GM23248 (cell line): ENCODE data around the gene MARCO. TPM values are rescaled to one million over a fixed set of nuclear protein-coding genes. Genes with fewer than 3 reads are reported as not detected.

Experiments used
- DNase-seq: peaks from one replicate; pipeline ENCODE4 v3.0.0-alpha.2; 2015
- H2AFZ ChIP-seq: fragments of 200-600 bp; sonication (generic); 2 replicates; pipeline ENCODE4 v1.6.1; 2016; ENCODE audit warnings: antibody characterized with exemption
- H3F3A ChIP-seq: fragments of 200-600 bp; sonication (generic); 2 replicates; pipeline ENCODE4 v1.6.1; 2016; ENCODE audit warnings: mild to moderate bottlenecking, antibody characterized with exemption, mixed run types; ENCODE audit not compliant: insufficient read depth
- H3K27ac ChIP-seq: fragments of 200-600 bp; sonication (generic); 2 replicates; pipeline ENCODE4 v1.5.1; 2016; ENCODE audit warnings: mild to moderate bottlenecking
- H3K27me3 ChIP-seq: fragments of 200-600 bp; sonication (generic); replicated peaks from 2 replicates; pipeline ENCODE4 v1.6.1; 2016; ENCODE audit warnings: mild to moderate bottlenecking; ENCODE audit not compliant: insufficient read depth
- H3K36me3 ChIP-seq: fragments of 200-600 bp; sonication (generic); 2 replicates; pipeline ENCODE4 v1.6.1; 2016; ENCODE audit warnings: low read depth, mild to moderate bottlenecking
- H3K4me1 ChIP-seq: fragments of 200-600 bp; sonication (generic); 2 replicates; pipeline ENCODE4 v1.6.1; 2016; ENCODE audit warnings: mild to moderate bottlenecking; ENCODE audit not compliant: insufficient read depth
- H3K4me2 ChIP-seq: fragments of 200-600 bp; sonication (generic); one replicate; pipeline ENCODE4 v1.6.1; 2016; ENCODE audit warnings: mild to moderate bottlenecking; ENCODE audit not compliant: unreplicated experiment
- H3K4me3 ChIP-seq: fragments of 200-600 bp; sonication (generic); 2 replicates; pipeline ENCODE4 v1.5.1; 2016; ENCODE audit warnings: mild to moderate bottlenecking
- H3K79me2 ChIP-seq: fragments of 200-600 bp; sonication (generic); 2 replicates; pipeline ENCODE4 v1.6.1; 2016; ENCODE audit warnings: mild to moderate bottlenecking; ENCODE audit not compliant: insufficient read depth
- H3K9ac ChIP-seq: fragments of 200-600 bp; sonication (generic); 2 replicates; pipeline ENCODE4 v1.6.1; 2016; ENCODE audit warnings: mild to moderate bottlenecking
- H3K9me2 ChIP-seq: fragments of 200-600 bp; sonication (generic); 2 replicates; pipeline ENCODE4 v1.6.1; 2016; ENCODE audit warnings: mixed run types, mild to moderate bottlenecking, moderate library complexity; ENCODE audit not compliant: insufficient read depth
- H3K9me3 ChIP-seq: fragments of 200-600 bp; sonication (generic); one replicate; pipeline ENCODE4 v1.6.1; 2017; ENCODE audit warnings: low read depth
- H4K20me1 ChIP-seq: fragments of 200-600 bp; sonication (generic); 2 replicates; pipeline ENCODE4 v1.6.0; 2016; ENCODE audit not compliant: insufficient read depth
- EZH2 ChIP-seq: fragments of 200-600 bp; sonication (generic); IDR thresholded peaks from 2 replicates; pipeline ENCODE4 v1.6.1; 2018; ENCODE audit warnings: antibody characterized with exemption, mild to moderate bottlenecking; ENCODE audit not compliant: insufficient read depth, poor library complexity, severe bottlenecking
- EZH2phosphoT487 ChIP-seq: fragments of 200-600 bp; sonication (generic); IDR thresholded peaks from 2 replicates; pipeline ENCODE4 v1.6.1; 2018; ENCODE audit warnings: antibody characterized with exemption, moderate library complexity, mild to moderate bottlenecking, low read depth; ENCODE audit not compliant: insufficient read depth
- WGBS, 2 experiments: methylation state at CpG; one replicate each; pipeline ENCODE4 v1.1.6; 2015 to 2017; ENCODE audit warnings: low lambda C conversion rate in 2 of 2, low coverage in 1 of 2; ENCODE audit errors: missing lambda C conversion rate in 2 of 2; 5-methylcytosine and 5-hydroxymethylcytosine counted together
- in situ Hi-C: fragments of 300-500 bp; cut with MboI; formaldehyde crosslinking; loops from 2 replicates; pipeline ENCODE4 v1.15.0; 2020
- polyA plus RNA-seq: library from polyadenylated mRNA; unstranded; fragments of >200 nt; fragmentation: Nextera tagmentation; extraction: Ambion mirVana; gene quantifications from 2 replicates; pipeline ENCODE4 v1.2.1, GENCODE V29; 2016
- total RNA-seq: library from RNA; depleted of rRNA; stranded (reverse); fragments of >200 nt; shearing (Covaris generic); gene quantifications from 2 replicates; pipeline ENCODE4 v1.2.3, GENCODE V29; 2014

Gene MARCO
- total and polyA plus RNA-seq, 2 experiments from 2014 or later, result not detected

DNA sequence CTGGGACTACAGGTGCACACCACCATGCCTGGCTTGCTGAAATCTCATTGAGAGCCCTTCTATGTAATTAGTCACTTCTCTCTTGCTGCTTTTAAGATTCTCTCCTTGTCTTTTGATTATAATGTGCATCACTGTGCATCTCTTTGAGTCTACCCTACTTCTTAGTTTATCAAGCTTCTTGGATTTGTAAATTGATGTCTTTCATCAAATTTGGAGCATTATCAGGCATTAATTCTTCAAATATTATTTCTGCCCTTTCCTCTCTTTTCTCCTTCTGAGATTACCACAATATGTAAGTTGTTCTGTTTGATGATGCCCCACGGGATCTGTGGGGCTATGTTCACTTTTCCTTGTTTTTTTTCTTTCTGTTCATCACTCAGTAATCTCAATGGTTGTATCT lies 9.0 kb upstream of the MARCO start:
- 0% methylated on average over 1 of the region's 1 CpG for WGBS, 2 experiments
- Histone ChIP-seq H3K4me1 (no peaks in the 10 kb centered on the region), H3K79me2 (no peaks in the 10 kb centered on the region), H3K36me3 (no peaks in the 10 kb centered on the region), H3K9me2 (no peaks in the 10 kb centered on the region), H3F3A (no peaks in the 10 kb centered on the region), H3K4me3 (no peak overlapping the region), H3K9ac (no peak overlapping the region), H2AFZ (no peak overlapping the region), H4K20me1 (no peaks in the 10 kb centered on the region), H3K4me2 (no peak overlapping the region), H3K9me3 (peaks cover 5% of the 10 kb centered on the region), H3K27ac (no peak overlapping the region), H3K27me3 (peaks cover 7% of the 10 kb centered on the region)
- no peak for DNase-seq
- in situ Hi-C loops, result no loop called here
- TF ChIP-seq EZH2phosphoT487 (no peak), EZH2 (no peak)

DNA sequence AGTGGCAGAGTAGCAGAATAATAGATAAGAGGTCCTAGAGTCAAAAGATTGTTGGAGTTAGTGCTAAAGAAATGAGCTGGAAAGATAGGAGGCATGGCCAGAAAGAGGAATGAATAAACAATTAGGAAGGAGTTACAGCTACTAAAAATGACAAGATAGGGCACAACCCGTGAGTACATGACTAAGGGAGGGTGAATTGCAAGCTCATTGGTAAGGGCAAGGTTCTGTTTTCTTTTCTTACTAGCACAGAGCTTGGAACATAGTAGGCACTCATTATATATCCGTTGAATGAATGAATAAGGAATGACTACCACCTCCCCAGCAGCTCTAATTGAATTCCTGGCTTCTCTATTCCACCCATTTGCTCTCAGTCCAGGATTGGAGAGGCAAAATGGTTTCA lies 5.7 kb upstream of the MARCO start:
- Histone ChIP-seq H4K20me1 (no peaks in the 10 kb centered on the region), H3F3A (no peaks in the 10 kb centered on the region), H3K9ac (no peak overlapping the region), H3K4me3 (no peak overlapping the region), H3K4me2 (no peak overlapping the region), H3K79me2 (no peaks in the 10 kb centered on the region), H3K27ac (no peak overlapping the region), H3K9me2 (no peaks in the 10 kb centered on the region), H3K36me3 (no peaks in the 10 kb centered on the region), H3K4me1 (no peaks in the 10 kb centered on the region), H2AFZ (no peak overlapping the region), H3K27me3 (peaks cover 18% of the 10 kb centered on the region), H3K9me3 (peaks cover 5% of the 10 kb centered on the region)
- no peak for DNase-seq
- WGBS, 2 experiments, result 7 to 25% methylated on average over 2 of the region's 2 CpGs
- in situ Hi-C loops, result no loop called here
- no peak for TF ChIP-seq EZH2
- no peak for TF ChIP-seq EZH2phosphoT487

DNA sequence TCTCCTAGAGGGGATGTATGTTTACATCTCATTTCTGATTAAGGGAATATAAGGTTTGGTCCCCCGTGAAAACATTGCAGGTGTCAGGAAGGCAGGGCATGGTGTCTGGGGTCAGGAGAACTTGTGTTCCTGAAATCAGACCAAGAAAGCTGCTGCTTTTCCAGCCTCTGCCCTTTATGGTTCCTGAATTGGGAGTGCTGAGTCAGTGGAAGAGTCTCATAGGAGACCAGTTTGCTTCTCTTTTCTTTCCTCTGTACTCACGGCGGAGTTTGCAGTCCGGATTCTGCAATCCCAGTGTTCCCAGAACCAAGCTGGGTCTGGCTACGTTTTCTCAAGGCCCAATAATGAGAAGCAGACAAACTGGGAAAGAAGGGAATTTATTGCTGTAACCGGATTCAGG lies 5.1 kb upstream of the MARCO start:
- in situ Hi-C loops, result no loop called here
- Histone ChIP-seq H3K79me2 (no peaks in the 10 kb centered on the region), H3K4me3 (no peak overlapping the region), H3K27me3 (peaks cover 18% of the 10 kb centered on the region), H3F3A (no peaks in the 10 kb centered on the region), H3K9ac (no peak overlapping the region), H3K9me3 (peaks cover 5% of the 10 kb centered on the region), H3K4me1 (no peaks in the 10 kb centered on the region), H3K36me3 (no peaks in the 10 kb centered on the region), H2AFZ (no peak overlapping the region), H3K4me2 (no peak overlapping the region), H3K27ac (no peak overlapping the region), H4K20me1 (no peaks in the 10 kb centered on the region), H3K9me2 (no peaks in the 10 kb centered on the region)
- TF ChIP-seq EZH2 (no peak), EZH2phosphoT487 (no peak)
- DNase-seq, result no peak
- WGBS, 2 experiments, result 31 to 40% methylated on average over 6 of the region's 6 CpGs

DNA sequence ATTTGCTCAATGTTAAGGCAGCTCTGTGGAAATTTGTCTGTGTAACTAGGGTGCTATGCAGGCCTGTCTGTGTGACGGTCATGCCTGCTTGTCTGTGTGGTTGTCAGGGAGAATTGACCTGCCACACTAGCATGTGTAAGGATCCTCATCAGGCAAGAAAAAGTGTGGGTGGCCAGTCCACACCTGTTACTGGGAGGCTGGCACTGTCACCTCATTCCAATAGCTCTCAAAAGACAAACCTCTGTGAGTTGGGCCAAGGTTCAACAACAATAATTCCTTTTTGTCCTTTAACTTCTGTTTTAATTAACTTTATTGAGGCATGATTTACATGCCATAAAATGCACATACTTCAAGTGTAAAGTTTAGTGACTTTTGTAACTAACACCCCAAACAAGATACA lies 4.2 kb upstream of the MARCO start:
- Histone ChIP-seq H2AFZ (no peak overlapping the region), H3K79me2 (no peaks in the 10 kb centered on the region), H3F3A (no peaks in the 10 kb centered on the region), H3K4me2 (no peak overlapping the region), H3K9me2 (no peaks in the 10 kb centered on the region), H3K27ac (no peak overlapping the region), H3K4me3 (no peak overlapping the region), H4K20me1 (no peaks in the 10 kb centered on the region), H3K27me3 (peaks cover 18% of the 10 kb centered on the region), H3K36me3 (no peaks in the 10 kb centered on the region), H3K9ac (no peak overlapping the region), H3K4me1 (no peaks in the 10 kb centered on the region), H3K9me3 (peaks cover 5% of the 10 kb centered on the region)
- 0% methylated on average over 1 of the region's 1 CpG for WGBS, 2 experiments
- in situ Hi-C loops, result no loop called here
- no peak for TF ChIP-seq EZH2phosphoT487
- no peak for TF ChIP-seq EZH2
- no peak for DNase-seq

DNA sequence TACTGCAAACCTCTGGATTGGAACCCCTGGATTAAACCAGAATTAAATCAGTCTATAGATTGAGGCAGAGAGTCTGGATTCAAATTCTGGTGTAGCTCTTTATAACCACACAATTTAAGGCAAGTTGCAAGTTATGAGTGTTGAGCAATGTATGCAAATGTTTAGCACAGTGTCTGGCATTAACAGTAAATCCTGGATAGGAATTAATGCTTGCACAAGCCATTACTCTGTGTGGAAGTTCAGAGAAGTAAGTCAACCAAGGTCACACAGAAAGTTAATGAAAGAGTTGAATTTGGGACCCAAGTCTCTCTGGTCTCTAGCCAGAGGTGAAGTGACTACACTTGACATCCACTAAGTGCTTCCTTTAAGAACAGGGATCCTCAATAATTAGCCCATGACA lies 2.0 kb upstream of the MARCO start:
- Histone ChIP-seq H3K27me3 (peaks cover 25% of the 10 kb centered on the region), H3K4me3 (no peak overlapping the region), H3K4me2 (no peak overlapping the region), H2AFZ (no peak overlapping the region), H3K9ac (no peak overlapping the region), H3K27ac (no peak overlapping the region), H3F3A (no peaks in the 10 kb centered on the region), H3K9me2 (no peaks in the 10 kb centered on the region), H4K20me1 (no peaks in the 10 kb centered on the region), H3K79me2 (no peaks in the 10 kb centered on the region), H3K4me1 (no peaks in the 10 kb centered on the region), H3K9me3 (no peaks in the 10 kb centered on the region), H3K36me3 (no peaks in the 10 kb centered on the region)
- TF ChIP-seq EZH2, result no peak
- no peak for TF ChIP-seq EZH2phosphoT487
- no peak for DNase-seq
- in situ Hi-C loops, result no loop called here
